ENCODE measurements around the gene NAV2. TPM values are rescaled to one million over a fixed set of nuclear protein-coding genes. Genes with fewer than 3 reads are reported as not detected.
A peak's percentile ranks its signal among the peaks of the same experiment; 100 is the strongest.

NAV2 gene
- total RNA-seq, 1 experiment from 2014 or later = 46.3 TPM

DNA sequence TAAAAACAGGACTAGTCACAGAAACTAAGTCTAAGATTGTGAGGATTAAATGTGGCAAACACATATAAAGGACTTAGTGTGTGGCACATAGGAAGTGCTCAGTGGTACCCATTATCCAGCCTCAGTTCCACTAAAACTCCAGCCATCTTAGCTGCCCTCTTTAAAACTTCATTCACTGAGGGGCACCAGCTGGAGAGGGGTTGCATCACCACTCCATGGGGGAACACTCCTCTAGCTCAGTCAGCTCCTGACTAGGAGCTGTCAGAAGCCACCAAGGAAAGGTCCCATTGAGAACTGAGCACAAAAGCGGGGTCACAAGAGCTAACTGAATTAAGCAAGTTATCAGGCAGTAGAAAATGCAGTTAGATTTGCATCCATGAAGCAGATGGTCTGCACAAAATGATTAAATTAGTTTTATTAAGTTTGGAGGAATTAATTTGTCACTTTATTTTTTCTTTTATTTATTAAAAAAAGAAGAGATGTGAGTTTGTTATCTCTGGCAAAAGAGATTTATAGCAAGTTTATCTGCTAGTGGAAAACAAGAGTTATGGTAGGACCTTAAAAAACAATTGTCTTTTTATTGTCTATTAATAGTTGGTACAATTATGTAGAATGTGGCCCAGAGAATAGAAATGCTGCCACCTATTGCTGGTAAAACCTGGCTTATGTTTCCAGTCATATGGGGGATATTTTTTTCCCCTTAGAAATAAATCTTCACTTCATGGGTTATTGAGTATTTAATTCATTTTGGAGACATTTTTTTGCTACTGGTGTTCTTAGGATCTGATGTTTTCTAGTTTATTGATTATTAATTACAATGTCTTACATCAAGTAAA is 95.7 kb downstream of the NAV2 start:
- Mint-ChIP-seq H3K9me3 (no peaks in the 10 kb centered on the region), H3K27ac (peak overlapping the region in 1 of 3 experiments; percentile 40; a peak in 1 of 7 replicates), H3K36me3 (ENCODE audit: insufficient read depth in 1 of 3, low read depth in 3 of 3) (peaks cover 2 to 10% (median 5%) of the 10 kb centered on the region in 3 experiments; a peak in 5 of 7 replicates), H3K4me3 (no peak overlapping the region), H3K27me3 (ENCODE audit: low read depth) (no peaks in the 10 kb centered on the region), H3K4me1 (peaks cover 71 to 82% of the 10 kb centered on the region in 2 experiments)
- H2BK120ac ChIP-seq (ENCODE audit: low read depth, low read length, poor library complexity, severe bottlenecking) = no peak overlapping the region
- H3K27me3 ChIP-seq (ENCODE audit: insufficient read depth, low read length) = no peaks in the 10 kb centered on the region
- no CpG with 5 or more reads among the region's 1 CpG for WGBS (ENCODE audit: extremely low coverage, insufficient read length, low lambda C conversion rate)
- H3K56ac ChIP-seq (ENCODE audit: insufficient read length, low read depth, low read length) = no peak overlapping the region
- H4K8ac ChIP-seq (replicated peaks; ENCODE audit: insufficient read length, low read depth, low read length) = no peak overlapping the region
- H4K20me1 ChIP-seq (ENCODE audit: control insufficient read depth, insufficient read depth, insufficient read length) = no peaks in the 10 kb centered on the region
- H3K23ac ChIP-seq (ENCODE audit: insufficient read length, low read depth, low read length) = no peak overlapping the region
- no peak overlapping the region for H2BK20ac ChIP-seq (ENCODE audit: low read depth, low read length, poor library complexity, severe bottlenecking)
- peaks cover 30% of the 10 kb centered on the region for H3K4me1 ChIP-seq (ENCODE audit: insufficient read depth, low read length)
- TF ChIP-seq, protein P1, sequence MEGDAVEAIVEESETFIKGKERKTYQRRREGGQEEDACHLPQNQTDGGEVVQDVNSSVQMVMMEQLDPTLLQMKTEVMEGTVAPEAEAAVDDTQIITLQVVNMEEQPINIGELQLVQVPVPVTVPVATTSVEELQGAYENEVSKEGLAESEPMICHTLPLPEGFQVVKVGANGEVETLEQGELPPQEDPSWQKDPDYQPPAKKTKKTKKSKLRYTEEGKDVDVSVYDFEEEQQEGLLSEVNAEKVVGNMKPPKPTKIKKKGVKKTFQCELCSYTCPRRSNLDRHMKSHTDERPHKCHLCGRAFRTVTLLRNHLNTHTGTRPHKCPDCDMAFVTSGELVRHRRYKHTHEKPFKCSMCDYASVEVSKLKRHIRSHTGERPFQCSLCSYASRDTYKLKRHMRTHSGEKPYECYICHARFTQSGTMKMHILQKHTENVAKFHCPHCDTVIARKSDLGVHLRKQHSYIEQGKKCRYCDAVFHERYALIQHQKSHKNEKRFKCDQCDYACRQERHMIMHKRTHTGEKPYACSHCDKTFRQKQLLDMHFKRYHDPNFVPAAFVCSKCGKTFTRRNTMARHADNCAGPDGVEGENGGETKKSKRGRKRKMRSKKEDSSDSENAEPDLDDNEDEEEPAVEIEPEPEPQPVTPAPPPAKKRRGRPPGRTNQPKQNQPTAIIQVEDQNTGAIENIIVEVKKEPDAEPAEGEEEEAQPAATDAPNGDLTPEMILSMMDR (conservative IDR thresholded peaks at IDR 0.05) = no peak; the same call in 2 of the 3 replicates
- H3K79me1 ChIP-seq (ENCODE audit: insufficient read depth, low read depth, low read length, poor library complexity, severe bottlenecking) = peaks cover 3% of the 10 kb centered on the region
- no peak overlapping the region for H2AK5ac ChIP-seq (ENCODE audit: insufficient read length, low read length)
- H2BK12ac ChIP-seq (ENCODE audit: insufficient read length, low read depth, low read length) = no peak overlapping the region
- H3K27ac ChIP-seq (ENCODE audit: insufficient read length, low read depth, low read length) = no peak overlapping the region
- no peak overlapping the region for H3T11ph ChIP-seq (ENCODE audit: low read length)
- H3K4me2 ChIP-seq (ENCODE audit: insufficient read depth, insufficient read length, low read length) = no peak overlapping the region
- H3K4ac ChIP-seq (ENCODE audit: low read depth, low read length) = no peak overlapping the region
- no peak overlapping the region for H3K18ac ChIP-seq (ENCODE audit: insufficient read length, low read depth, low read length)
- H2BK15ac ChIP-seq (ENCODE audit: low read depth, low read length) = no peak overlapping the region
- H3K9me3 ChIP-seq (ENCODE audit: control insufficient read depth, low read depth, low read length) = no peaks in the 10 kb centered on the region
- H3K23me2 ChIP-seq (ENCODE audit: insufficient read length, low read depth, low read length, poor library complexity, severe bottlenecking) = no peaks in the 10 kb centered on the region
- H3K79me2 ChIP-seq (ENCODE audit: insufficient read depth, low read length) = peaks cover 5% of the 10 kb centered on the region; the same call in 1 of the 2 replicates
- H2BK5ac ChIP-seq (ENCODE audit: insufficient read length, low read length) = no peak overlapping the region
- H2AFZ ChIP-seq (ENCODE audit: low read length) = no peak overlapping the region
- no peak overlapping the region for H4K5ac ChIP-seq (ENCODE audit: insufficient read length, low read depth, low read length)
- H4K91ac ChIP-seq (ENCODE audit: insufficient read length, low read depth, low read length) = no peak overlapping the region
- no peak for DNase-seq
- H3K14ac ChIP-seq (ENCODE audit: insufficient read depth, low read length) = no peak overlapping the region
- H3K9ac ChIP-seq (ENCODE audit: extremely low read depth, insufficient read length, low read length) = no peak overlapping the region
